OCI-LY3 (cell line): ENCODE results near the gene TMEM247.

Source experiments
- CTCF ChIP-seq: fragments of 200-600, 300-600 bp; sonication (generic); IDR thresholded peaks from 2 replicates; pipeline ENCODE4 v1.5.1; 2014; ENCODE audit warnings: antibody characterized with exemption, low read length, low read depth
- EZH2phosphoT487 ChIP-seq: fragments of 200-600 bp; shearing (Covaris generic); IDR thresholded peaks from 2 replicates; pipeline ENCODE4 v1.6.1; 2018; ENCODE audit warnings: antibody characterized with exemption, mixed run types, low read depth

- TF ChIP-seq CTCF (no peak), EZH2phosphoT487 (no peak)
Observed at GRCh38 chr2:46480562-46480961, 1.2 kb downstream of the TMEM247 start.
